ENCODE measurements around the gene CRADD. TPM values are rescaled to one million over a fixed set of nuclear protein-coding genes. Genes with fewer than 3 reads are reported as not detected.

Gene CRADD
- total RNA-seq, 2 experiments from 2014 or later = 7.0 to 11.3 TPM

- CTCF ChIA-PET = interaction anchor here (1.8 kb wide), 1 partner anchor 287 kb away, joined by 7 read pairs; no protein-coding TSS in a partner anchor
- Mint-ChIP-seq H3K4me1 (ENCODE audit: low read depth) (peaks cover 6% of the 10 kb centered on the region), H3K27ac (no peak overlapping the region), H3K4me3 (no peak overlapping the region), H3K36me3 (ENCODE audit: low read depth) (no peaks in the 10 kb centered on the region), H3K9me3 (no peaks in the 10 kb centered on the region), H3K27me3 (no peaks in the 10 kb centered on the region)
- no peak for ATAC-seq
- DNase-seq = no peak
- POLR2A ChIA-PET = no interaction called here
- intact Hi-C loops (cut with micrococcal nuclease) = no loop called here
- no peak for TF ChIP-seq CTCF (IDR thresholded peaks at IDR 0.05)
Measured at GRCh38 chr12:93813972-93814821, 137.0 kb downstream of the CRADD start.

- POLR2A ChIA-PET = no interaction called here
- Mint-ChIP-seq H3K4me3 (no peak overlapping the region), H3K36me3 (ENCODE audit: low read depth) (peaks cover 3% of the 10 kb centered on the region), H3K4me1 (ENCODE audit: low read depth) (peaks cover 6% of the 10 kb centered on the region), H3K27ac (no peak overlapping the region), H3K9me3 (no peaks in the 10 kb centered on the region), H3K27me3 (no peaks in the 10 kb centered on the region)
- CTCF ChIA-PET = interaction anchor here (1.6 kb wide), 1 partner anchor 11 kb away, joined by 4 read pairs; no protein-coding TSS in a partner anchor
- ATAC-seq = no peak
- no peak for DNase-seq
- intact Hi-C loops (cut with micrococcal nuclease) = no loop called here
- TF ChIP-seq CTCF (IDR thresholded peaks at IDR 0.05) = no peak
Measured at GRCh38 chr12:93818488-93819049, 141.4 kb downstream of the CRADD start.

- Mint-ChIP-seq H3K27ac (no peak overlapping the region), H3K4me3 (no peak overlapping the region), H3K27me3 (no peaks in the 10 kb centered on the region), H3K4me1 (ENCODE audit: low read depth) (peaks cover 5% of the 10 kb centered on the region), H3K9me3 (no peaks in the 10 kb centered on the region), H3K36me3 (ENCODE audit: low read depth) (peaks cover 3% of the 10 kb centered on the region)
- ChIA-PET CTCF (interaction anchor here (1.6 kb wide), 1 partner anchor 12 kb away, joined by 4 read pairs; no protein-coding TSS in a partner anchor), POLR2A (no interaction called here)
- no peak for ATAC-seq
- DNase-seq = no peak
- TF ChIP-seq CTCF (IDR thresholded peaks at IDR 0.05) = no peak
- intact Hi-C loops (cut with micrococcal nuclease) = no loop called here
Measured at GRCh38 chr12:93819050-93819491, 141.9 kb downstream of the CRADD start.

- DNase-seq (no peak), ATAC-seq (no peak)
- Mint-ChIP-seq H3K4me3 (no peak overlapping the region), H3K4me1 (ENCODE audit: low read depth) (no peaks in the 10 kb centered on the region), H3K27me3 (no peaks in the 10 kb centered on the region), H3K36me3 (ENCODE audit: low read depth) (peaks cover 3% of the 10 kb centered on the region), H3K27ac (no peak overlapping the region), H3K9me3 (no peaks in the 10 kb centered on the region)
- CTCF ChIA-PET = interaction anchor here (0.6 kb wide), 1 partner anchor 1504 kb away, joined by 3 read pairs; no protein-coding TSS in a partner anchor
- POLR2A ChIA-PET = interaction anchor here (0.6 kb wide), 1 partner anchor 207 kb away, joined by 3 read pairs; no protein-coding TSS in a partner anchor
- TF ChIP-seq CTCF (IDR thresholded peaks at IDR 0.05) = no peak
- intact Hi-C loops (cut with micrococcal nuclease) = no loop called here
Measured at GRCh38 chr12:93823616-93824391, 146.6 kb downstream of the CRADD start.
